ENCODE data around the gene KLB. TPM values are rescaled to one million over a fixed set of nuclear protein-coding genes. Genes with fewer than 3 reads are reported as not detected.
"Not testable (repeated sequence)": the region's sequence is repeated elsewhere in the genome, so short reads cannot be mapped to it uniquely, and the experiment has no call there.

KLB gene
- polyA plus RNA-seq, 1 donor (not counting 4 experiments of a cell fraction or from before 2014, with no cell fraction given): not detected

DNA sequence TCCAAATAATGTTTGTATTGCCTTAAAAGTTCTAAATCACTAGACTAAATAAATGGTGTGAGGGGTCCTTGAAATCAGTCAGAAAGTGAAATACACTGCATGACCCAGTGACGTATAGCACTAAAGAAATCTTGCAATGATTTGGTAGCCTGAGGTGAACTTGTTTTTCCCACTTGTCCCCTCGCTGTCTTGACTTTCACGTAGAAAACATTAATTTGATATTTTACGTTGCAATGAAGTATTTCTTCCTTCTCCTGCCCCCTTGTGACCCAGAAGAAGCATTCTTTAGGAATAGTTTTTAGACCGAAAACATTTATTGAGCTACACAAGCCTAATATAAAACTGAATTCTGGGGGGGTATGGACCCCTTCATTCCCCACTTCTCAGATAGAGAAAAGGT, 3.7 kb downstream of the KLB start:
- no peaks in the 10 kb centered on the region for H3K79me2 ChIP-seq (ENCODE audit: control insufficient read depth, insufficient read depth, low read length)
- no peak overlapping the region for H2AFZ ChIP-seq (ENCODE audit: control insufficient read depth, low read length)
- dilution Hi-C loops (cut with MboI; ENCODE audit: extremely low pct_ligation_motif_present, low sequenced_read_pairs): no loop called here
- no peak overlapping the region for H3K4me3 ChIP-seq (ENCODE audit: control insufficient read depth in 2 of 3, extremely low read depth in 1 of 3, insufficient read depth in 2 of 3, low read depth in 1 of 3, low read length in 3 of 3)
- H3K27ac ChIP-seq (ENCODE audit: control insufficient read depth, insufficient read depth, low read length): no peak overlapping the region
- no peak overlapping the region for H3K4me2 ChIP-seq (ENCODE audit: control insufficient read depth, extremely low read depth, insufficient read depth, low read depth, low read length)
- H3K9me3 ChIP-seq (ENCODE audit: control insufficient read depth, low read depth, low read length): no peaks in the 10 kb centered on the region
- no peaks in the 10 kb centered on the region for H3K36me3 ChIP-seq (ENCODE audit: control insufficient read depth in 2 of 2, extremely low read depth in 1 of 2, insufficient read depth in 2 of 2, low read length in 2 of 2)
- H3K4me1 ChIP-seq (ENCODE audit: control insufficient read depth, extremely low read depth, insufficient read depth, low read length): no peaks in the 10 kb centered on the region
- no peak for DNase-seq (ENCODE audit: low read depth, low spot score)
- H3K9ac ChIP-seq (ENCODE audit: control insufficient read depth, extremely low read depth, insufficient read depth, low read length): no peak overlapping the region
- H3K9me1 ChIP-seq (ENCODE audit: control insufficient read depth, extremely low read depth, insufficient read depth, low read length): no peaks in the 10 kb centered on the region
- TF ChIP-seq, protein P1, sequence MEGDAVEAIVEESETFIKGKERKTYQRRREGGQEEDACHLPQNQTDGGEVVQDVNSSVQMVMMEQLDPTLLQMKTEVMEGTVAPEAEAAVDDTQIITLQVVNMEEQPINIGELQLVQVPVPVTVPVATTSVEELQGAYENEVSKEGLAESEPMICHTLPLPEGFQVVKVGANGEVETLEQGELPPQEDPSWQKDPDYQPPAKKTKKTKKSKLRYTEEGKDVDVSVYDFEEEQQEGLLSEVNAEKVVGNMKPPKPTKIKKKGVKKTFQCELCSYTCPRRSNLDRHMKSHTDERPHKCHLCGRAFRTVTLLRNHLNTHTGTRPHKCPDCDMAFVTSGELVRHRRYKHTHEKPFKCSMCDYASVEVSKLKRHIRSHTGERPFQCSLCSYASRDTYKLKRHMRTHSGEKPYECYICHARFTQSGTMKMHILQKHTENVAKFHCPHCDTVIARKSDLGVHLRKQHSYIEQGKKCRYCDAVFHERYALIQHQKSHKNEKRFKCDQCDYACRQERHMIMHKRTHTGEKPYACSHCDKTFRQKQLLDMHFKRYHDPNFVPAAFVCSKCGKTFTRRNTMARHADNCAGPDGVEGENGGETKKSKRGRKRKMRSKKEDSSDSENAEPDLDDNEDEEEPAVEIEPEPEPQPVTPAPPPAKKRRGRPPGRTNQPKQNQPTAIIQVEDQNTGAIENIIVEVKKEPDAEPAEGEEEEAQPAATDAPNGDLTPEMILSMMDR (optimal IDR thresholded peaks at IDR 0.05 in 1 of 3, IDR thresholded peaks at IDR 0.05 in 1 of 3, conservative IDR thresholded peaks at IDR 0.05 in 1 of 3; ENCODE audit: extremely low read depth in 1 of 3, insufficient read depth in 2 of 3, low read length in 3 of 3): no peak
- no peak for TF ChIP-seq EZH2 (IDR thresholded peaks at IDR 0.05; ENCODE audit: low read length)
- H3K27me3 ChIP-seq (ENCODE audit: control insufficient read depth, extremely low read depth, insufficient read depth, low read length): no peaks in the 10 kb centered on the region
- FAIRE-seq: no peak
- H4K20me1 ChIP-seq (ENCODE audit: control insufficient read depth, extremely low read depth, insufficient read depth, low read length): no peaks in the 10 kb centered on the region

DNA sequence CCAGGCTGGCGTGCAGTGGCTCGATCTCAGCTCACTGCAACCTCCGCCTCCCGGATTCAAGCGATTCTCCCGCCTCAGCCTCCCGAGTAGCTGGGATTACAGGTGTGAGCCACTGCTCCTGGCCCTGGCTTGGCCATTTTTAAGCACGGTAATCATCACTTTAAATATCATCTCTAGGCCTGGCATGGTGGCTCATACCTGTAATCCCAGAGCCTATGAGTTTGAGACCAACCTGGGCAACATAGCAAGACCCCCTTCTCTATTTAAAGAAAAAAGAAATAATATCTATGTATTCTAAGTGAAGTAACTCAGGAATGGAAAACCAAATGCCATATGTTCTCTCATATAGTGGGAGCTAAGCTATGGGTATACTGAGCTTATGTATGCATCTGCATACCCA, 4.8 kb downstream of the KLB start:
- FAIRE-seq: not testable (repeated sequence)

DNA sequence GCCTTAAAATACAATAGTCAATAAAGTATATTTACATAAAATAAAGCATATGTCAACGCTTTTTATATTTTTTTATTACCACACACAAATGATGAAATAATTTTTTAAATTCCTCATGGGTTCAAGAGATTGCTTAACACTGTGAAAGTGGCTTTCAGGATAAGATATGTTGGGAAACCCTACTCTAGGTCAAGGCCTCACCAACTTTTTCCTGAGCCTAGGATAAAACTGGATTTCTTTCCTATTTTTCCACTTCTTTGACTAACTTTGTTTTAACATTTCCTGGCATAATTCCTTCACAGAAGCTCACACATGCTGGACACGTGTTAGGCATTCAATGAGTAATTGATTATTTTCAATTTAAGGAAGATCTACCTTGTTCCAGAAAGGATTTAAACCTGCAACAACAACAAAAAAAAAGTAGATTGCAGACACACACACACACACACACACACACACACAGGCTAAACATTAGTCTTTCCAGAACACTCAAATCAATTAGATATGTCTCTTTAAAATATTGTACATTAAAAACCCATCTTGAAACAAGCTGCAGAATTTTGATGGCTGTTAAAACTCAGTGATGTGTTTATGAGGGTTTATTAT, 9.1 kb downstream of the KLB start:
- Histone ChIP-seq H3K9me1 (ENCODE audit: control insufficient read depth, extremely low read depth, insufficient read depth, low read length) (no peaks in the 10 kb centered on the region), H3K4me2 (ENCODE audit: control insufficient read depth, extremely low read depth, insufficient read depth, low read depth, low read length) (no peak overlapping the region), H3K4me1 (ENCODE audit: control insufficient read depth, extremely low read depth, insufficient read depth, low read length) (no peaks in the 10 kb centered on the region), H3K9me3 (ENCODE audit: control insufficient read depth, low read depth, low read length) (no peaks in the 10 kb centered on the region), H2AFZ (ENCODE audit: control insufficient read depth, low read length) (no peak overlapping the region), H3K27me3 (ENCODE audit: control insufficient read depth, extremely low read depth, insufficient read depth, low read length) (no peaks in the 10 kb centered on the region), H3K79me2 (ENCODE audit: control insufficient read depth, insufficient read depth, low read length) (no peaks in the 10 kb centered on the region), H4K20me1 (ENCODE audit: control insufficient read depth, extremely low read depth, insufficient read depth, low read length) (no peaks in the 10 kb centered on the region), H3K9ac (ENCODE audit: control insufficient read depth, extremely low read depth, insufficient read depth, low read length) (no peak overlapping the region), H3K27ac (ENCODE audit: control insufficient read depth, insufficient read depth, low read length) (no peak overlapping the region), H3K36me3 (ENCODE audit: control insufficient read depth in 2 of 2, extremely low read depth in 1 of 2, insufficient read depth in 2 of 2, low read length in 2 of 2) (no peaks in the 10 kb centered on the region), H3K4me3 (ENCODE audit: control insufficient read depth in 2 of 3, extremely low read depth in 1 of 3, insufficient read depth in 2 of 3, low read depth in 1 of 3, low read length in 3 of 3) (no peak overlapping the region)
- dilution Hi-C loops (cut with MboI; ENCODE audit: extremely low pct_ligation_motif_present, low sequenced_read_pairs): no loop called here
- FAIRE-seq: no peak
- TF ChIP-seq, protein P1 (optimal IDR thresholded peaks at IDR 0.05 in 1 of 3, IDR thresholded peaks at IDR 0.05 in 1 of 3, conservative IDR thresholded peaks at IDR 0.05 in 1 of 3; ENCODE audit: extremely low read depth in 1 of 3, insufficient read depth in 2 of 3, low read length in 3 of 3): no peak
- TF ChIP-seq EZH2 (IDR thresholded peaks at IDR 0.05; ENCODE audit: low read length): no peak
- DNase-seq (ENCODE audit: low read depth, low spot score): no peak

More for the DNA sequence above, 4.8 kb downstream of the KLB start:
- H3K9ac ChIP-seq (ENCODE audit: control insufficient read depth, extremely low read depth, insufficient read depth, low read length); H3K36me3 ChIP-seq (ENCODE audit: control insufficient read depth in 2 of 2, extremely low read depth in 1 of 2, insufficient read depth in 2 of 2, low read length in 2 of 2); H3K27me3 ChIP-seq (ENCODE audit: control insufficient read depth, extremely low read depth, insufficient read depth, low read length); H4K20me1 ChIP-seq (ENCODE audit: control insufficient read depth, extremely low read depth, insufficient read depth, low read length); H3K79me2 ChIP-seq (ENCODE audit: control insufficient read depth, insufficient read depth, low read length); H3K9me1 ChIP-seq (ENCODE audit: control insufficient read depth, extremely low read depth, insufficient read depth, low read length); H3K9me3 ChIP-seq (ENCODE audit: control insufficient read depth, low read depth, low read length); H3K4me3 ChIP-seq (ENCODE audit: control insufficient read depth in 2 of 3, extremely low read depth in 1 of 3, insufficient read depth in 2 of 3, low read depth in 1 of 3, low read length in 3 of 3); dilution Hi-C loops (cut with MboI; ENCODE audit: extremely low pct_ligation_motif_present, low sequenced_read_pairs); DNase-seq (ENCODE audit: low read depth, low spot score); H2AFZ ChIP-seq (ENCODE audit: control insufficient read depth, low read length); H3K4me2 ChIP-seq (ENCODE audit: control insufficient read depth, extremely low read depth, insufficient read depth, low read depth, low read length); H3K4me1 ChIP-seq (ENCODE audit: control insufficient read depth, extremely low read depth, insufficient read depth, low read length); H3K27ac ChIP-seq (ENCODE audit: control insufficient read depth, insufficient read depth, low read length): not testable (repeated sequence)
